Thymus (tissue), 11 donors: ENCODE data around the gene NBAS. TPM values are rescaled to one million over a fixed set of nuclear protein-coding genes. Genes with fewer than 3 reads are reported as not detected.
"Not testable (repeated sequence)": the region's sequence is repeated elsewhere in the genome, so short reads cannot be mapped to it uniquely, and the experiment has no call there.

Source experiments
- DNase-seq, 9 donors: peaks; one replicate each; pipeline ENCODE4 v3.0.0-alpha.2; 2013; ENCODE audit warnings: low spot score in 9 of 9, low read depth in 6 of 9, missing footprints in 1 of 9
- H3K27ac ChIP-seq, 2 donors: one replicate each; pipeline ENCODE4 v1.5.1; 2013; ENCODE audit warnings: control low read depth in 1 of 2, low read depth in 1 of 2, low read length in 1 of 2, mild to moderate bottlenecking in 1 of 2, moderate library complexity in 1 of 2
- H3K27me3 ChIP-seq, 2 donors: one replicate each; pipeline ENCODE4 v1.5.1; 2013; ENCODE audit warnings: low read length in 1 of 2; ENCODE audit not compliant: control insufficient read depth in 2 of 2, insufficient read depth in 1 of 2
- H3K36me3 ChIP-seq, 2 donors: one replicate each; pipeline ENCODE4 v1.5.1; 2013; ENCODE audit warnings: low read length in 1 of 2, mild to moderate bottlenecking in 1 of 2, moderate library complexity in 1 of 2; ENCODE audit not compliant: control insufficient read depth in 2 of 2, insufficient read depth in 2 of 2
- H3K4me1 ChIP-seq, 2 donors: one replicate each; pipeline ENCODE4 v1.5.1; 2013; ENCODE audit warnings: low read length in 2 of 2; ENCODE audit not compliant: control insufficient read depth in 2 of 2, insufficient read depth in 2 of 2
- H3K4me3 ChIP-seq, 2 donors: one replicate each; pipeline ENCODE4 v1.5.1; 2013; ENCODE audit warnings: low read length in 2 of 2, control low read depth in 1 of 2, mild to moderate bottlenecking in 1 of 2
- H3K9me3 ChIP-seq, 2 donors: one replicate each; pipeline ENCODE4 v1.5.1; 2013; ENCODE audit warnings: low read length in 1 of 2, mild to moderate bottlenecking in 1 of 2; ENCODE audit not compliant: control insufficient read depth in 2 of 2, insufficient read depth in 1 of 2
- WGBS: extraction: QIAGEN DNeasy Blood & Tissue Kit; methylation state at CpG from one replicate; pipeline ENCODE4 v1.1.7; 2013; 5-methylcytosine and 5-hydroxymethylcytosine counted together
- polyA plus RNA-seq: library from polyadenylated mRNA; stranded (reverse); fragments of 200-250 nt; gene quantifications from one replicate; pipeline ENCODE4 v1.2.3, GENCODE V29; 2013
- total RNA-seq: library from RNA; stranded (reverse); fragments of 120-200 nt; gene quantifications from one replicate; pipeline ENCODE4 v1.2.4, GENCODE V29; 2013
- donor health status: healthy.

NBAS gene
- total and polyA plus RNA-seq, 2 donors: 31.4 to 36.9 TPM

GRCh38 chr2:15450808-15451207 lies 110.3 kb downstream of the NBAS start:
- H3K36me3 ChIP-seq: peaks cover 0 to 4% of the 10 kb centered on the region in 2 donors
- H3K27me3 ChIP-seq: no peaks in the 10 kb centered on the region
- no peak overlapping the region for H3K27ac ChIP-seq
- DNase-seq: no peak
- 98% methylated on average over 2 of the region's 2 CpGs for WGBS
- no peaks in the 10 kb centered on the region for H3K9me3 ChIP-seq
- H3K4me3 ChIP-seq: no peak overlapping the region
- no peaks in the 10 kb centered on the region for H3K4me1 ChIP-seq

GRCh38 chr2:15449556-15450236 lies 111.4 kb downstream of the NBAS start:
- H3K36me3 ChIP-seq: peaks cover 0 to 4% of the 10 kb centered on the region in 2 donors
- 83% methylated on average over 2 of the region's 2 CpGs for WGBS
- no peak for DNase-seq
- no peaks in the 10 kb centered on the region for H3K9me3 ChIP-seq
- H3K4me1 ChIP-seq: no peaks in the 10 kb centered on the region
- no peak overlapping the region for H3K27ac ChIP-seq
- H3K4me3 ChIP-seq: no peak overlapping the region
- no peaks in the 10 kb centered on the region for H3K27me3 ChIP-seq

GRCh38 chr2:15448250-15448839 lies 112.8 kb downstream of the NBAS start:
- no peak overlapping the region for H3K4me3 ChIP-seq
- H3K9me3 ChIP-seq: no peaks in the 10 kb centered on the region
- 97% methylated on average over 5 of the region's 5 CpGs for WGBS
- H3K36me3 ChIP-seq: no peaks in the 10 kb centered on the region
- DNase-seq: no peak
- no peak overlapping the region for H3K27ac ChIP-seq
- no peaks in the 10 kb centered on the region for H3K4me1 ChIP-seq
- H3K27me3 ChIP-seq: no peaks in the 10 kb centered on the region

- no peaks in the 10 kb centered on the region for H3K36me3 ChIP-seq
- H3K4me1 ChIP-seq: no peaks in the 10 kb centered on the region
- no peak for DNase-seq
- H3K9me3 ChIP-seq: no peaks in the 10 kb centered on the region
- H3K4me3 ChIP-seq: no peak overlapping the region
- no peak overlapping the region for H3K27ac ChIP-seq
- over 99% methylated on average over 2 of the region's 2 CpGs for WGBS
- no peaks in the 10 kb centered on the region for H3K27me3 ChIP-seq
Measured at GRCh38 chr2:15447381-15447780, 113.8 kb downstream of the NBAS start.

- H3K4me1 ChIP-seq: no peaks in the 10 kb centered on the region
- H3K27me3 ChIP-seq: no peaks in the 10 kb centered on the region
- H3K4me3 ChIP-seq: no peak overlapping the region
- 96% methylated on average over 4 of the region's 4 CpGs for WGBS
- H3K9me3 ChIP-seq: no peaks in the 10 kb centered on the region
- no peak for DNase-seq
- no peak overlapping the region for H3K27ac ChIP-seq
- H3K36me3 ChIP-seq: no peaks in the 10 kb centered on the region
Measured at GRCh38 chr2:15446961-15447360, 114.2 kb downstream of the NBAS start.

GRCh38 chr2:15445891-15446562 lies 115.1 kb downstream of the NBAS start:
- no peaks in the 10 kb centered on the region for H3K9me3 ChIP-seq
- no peak overlapping the region for H3K27ac ChIP-seq
- no peak overlapping the region for H3K4me3 ChIP-seq
- no peaks in the 10 kb centered on the region for H3K4me1 ChIP-seq
- no peaks in the 10 kb centered on the region for H3K27me3 ChIP-seq
- WGBS: 97% methylated on average over 2 of the region's 2 CpGs
- no peak for DNase-seq
- no peaks in the 10 kb centered on the region for H3K36me3 ChIP-seq

- H3K4me1 ChIP-seq, H3K4me3 ChIP-seq, H3K36me3 ChIP-seq, H3K27ac ChIP-seq, H3K27me3 ChIP-seq, H3K9me3 ChIP-seq, DNase-seq: not testable (repeated sequence)
- WGBS: 95% methylated on average over 22 of the region's 22 CpGs
Measured at GRCh38 chr2:15439768-15440524, 121.2 kb downstream of the NBAS start.

GRCh38 chr2:15439366-15439765 lies 121.8 kb downstream of the NBAS start:
- not testable (repeated sequence) for DNase-seq, H3K27me3 ChIP-seq, H3K27ac ChIP-seq, H3K36me3 ChIP-seq, H3K9me3 ChIP-seq, H3K4me3 ChIP-seq, H3K4me1 ChIP-seq
- WGBS: 99% methylated on average over 10 of the region's 10 CpGs

GRCh38 chr2:15436195-15436594 lies 124.9 kb downstream of the NBAS start:
- DNase-seq: no peak
- Histone ChIP-seq H3K27ac (no peak overlapping the region), H3K4me3 (no peak overlapping the region), H3K4me1 (no peaks in the 10 kb centered on the region), H3K36me3 (no peaks in the 10 kb centered on the region), H3K27me3 (no peaks in the 10 kb centered on the region), H3K9me3 (no peaks in the 10 kb centered on the region)
- 97% methylated on average over 2 of the region's 2 CpGs for WGBS
